Ishikawa (cell line): ENCODE results near the gene ANKFN1.

ENCODE experiments used
- CEBPB ChIP-seq: IDR thresholded peaks from 2 replicates; pipeline ENCODE4 v1.6.1; 2012
- CREB1 ChIP-seq: IDR thresholded peaks from 2 replicates; pipeline ENCODE4 v1.6.1; 2012; ENCODE audit warnings: low read depth
- EGR1 ChIP-seq: IDR thresholded peaks from 2 replicates; pipeline ENCODE4 v1.6.1; 2012
- EP300 ChIP-seq: IDR thresholded peaks from 2 replicates; pipeline ENCODE4 v1.6.1; 2012; ENCODE audit warnings: borderline replicate concordance
- FOXM1 ChIP-seq: IDR thresholded peaks from 2 replicates; pipeline ENCODE4 v1.6.1; 2012; ENCODE audit warnings: low read depth, borderline replicate concordance
- MAX ChIP-seq: IDR thresholded peaks from 2 replicates; pipeline ENCODE4 v1.6.1; 2012
- NFIC ChIP-seq: IDR thresholded peaks from 2 replicates; pipeline ENCODE4 v1.6.1; 2012
- RAD21 ChIP-seq: IDR thresholded peaks from 2 replicates; pipeline ENCODE4 v1.6.1; 2012; ENCODE audit warnings: low read depth
- REST ChIP-seq: IDR thresholded peaks from 2 replicates; pipeline ENCODE4 v1.6.1; 2012; ENCODE audit warnings: low read depth, mild to moderate bottlenecking
- TAF1 ChIP-seq: IDR thresholded peaks from 2 replicates; pipeline ENCODE4 v1.6.1; 2012; ENCODE audit warnings: low read depth, mild to moderate bottlenecking
- TCF12 ChIP-seq: IDR thresholded peaks from 2 replicates; pipeline ENCODE4 v1.6.1; 2012; ENCODE audit warnings: low read depth
- TEAD4 ChIP-seq: IDR thresholded peaks from 2 replicates; pipeline ENCODE4 v1.6.1; 2012
- YY1 ChIP-seq: IDR thresholded peaks from 2 replicates; pipeline ENCODE4 v1.6.1; 2012; ENCODE audit warnings: low read depth
- ZBTB7A ChIP-seq: IDR thresholded peaks from 2 replicates; pipeline ENCODE4 v1.6.1; 2012; ENCODE audit warnings: low read depth
- TF ChIP-seq, protein P1 (sequence below): IDR thresholded peaks from 2 replicates; pipeline ENCODE4 v1.6.1; 2012

Gene ANKFN1

DNA sequence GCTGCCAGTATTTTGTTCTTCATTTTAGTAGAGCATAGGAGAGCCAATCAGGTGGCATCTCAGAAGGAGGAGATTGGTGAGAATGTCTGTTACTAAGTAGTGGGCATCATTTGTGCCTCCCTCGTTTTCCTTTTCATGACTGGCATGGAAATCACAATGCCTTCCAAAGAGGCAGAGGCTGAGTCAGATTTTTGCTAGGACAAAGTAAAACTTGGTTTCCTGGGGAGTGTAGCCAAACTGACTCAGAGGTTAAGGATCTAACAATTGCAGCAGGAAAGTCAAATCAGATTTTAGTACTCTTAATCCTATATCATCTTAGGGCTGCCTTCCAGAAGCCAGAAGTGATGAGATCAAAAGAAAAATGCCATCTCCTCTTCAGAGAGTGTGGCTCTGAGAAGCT lies 138.7 kb downstream of the ANKFN1 start:
- TF ChIP-seq EP300 (no peak), CREB1 (no peak), TCF12 (no peak), MAX (no peak), EGR1 (no peak), TEAD4 (no peak), REST (no peak), RAD21 (no peak), CEBPB (no peak), NFIC (no peak), TAF1 (no peak), FOXM1 (no peak), YY1 (no peak)
- TF ChIP-seq, protein P1, sequence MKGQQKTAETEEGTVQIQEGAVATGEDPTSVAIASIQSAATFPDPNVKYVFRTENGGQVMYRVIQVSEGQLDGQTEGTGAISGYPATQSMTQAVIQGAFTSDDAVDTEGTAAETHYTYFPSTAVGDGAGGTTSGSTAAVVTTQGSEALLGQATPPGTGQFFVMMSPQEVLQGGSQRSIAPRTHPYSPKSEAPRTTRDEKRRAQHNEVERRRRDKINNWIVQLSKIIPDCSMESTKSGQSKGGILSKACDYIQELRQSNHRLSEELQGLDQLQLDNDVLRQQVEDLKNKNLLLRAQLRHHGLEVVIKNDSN, result no peak

DNA sequence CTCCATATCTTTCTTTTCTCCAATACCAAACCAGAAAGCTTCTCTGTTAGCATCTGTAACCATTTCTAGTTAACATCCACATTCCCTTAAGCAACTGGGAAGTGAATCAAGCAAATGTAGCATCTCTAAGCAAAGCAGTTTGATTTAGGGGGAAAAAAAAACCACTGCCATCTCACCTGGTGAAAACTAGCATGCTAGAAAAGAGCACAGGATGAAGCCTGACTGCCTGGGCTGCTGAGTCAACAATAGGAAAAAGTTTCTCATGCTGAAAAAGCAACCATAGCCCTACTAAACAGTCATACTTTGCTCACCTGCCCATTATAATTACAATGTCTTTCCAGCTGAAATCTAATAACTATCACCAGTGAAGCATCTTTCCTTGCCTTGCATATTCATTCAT lies 139.3 kb downstream of the ANKFN1 start:
- TF ChIP-seq, protein P1, result no peak
- TF ChIP-seq REST (no peak), EP300 (no peak), TAF1 (no peak), CEBPB (no peak), YY1 (no peak), TCF12 (no peak), TEAD4 (no peak), ZBTB7A (no peak), RAD21 (no peak), CREB1 (no peak), FOXM1 (no peak), NFIC (no peak), MAX (no peak), EGR1 (no peak)

DNA sequence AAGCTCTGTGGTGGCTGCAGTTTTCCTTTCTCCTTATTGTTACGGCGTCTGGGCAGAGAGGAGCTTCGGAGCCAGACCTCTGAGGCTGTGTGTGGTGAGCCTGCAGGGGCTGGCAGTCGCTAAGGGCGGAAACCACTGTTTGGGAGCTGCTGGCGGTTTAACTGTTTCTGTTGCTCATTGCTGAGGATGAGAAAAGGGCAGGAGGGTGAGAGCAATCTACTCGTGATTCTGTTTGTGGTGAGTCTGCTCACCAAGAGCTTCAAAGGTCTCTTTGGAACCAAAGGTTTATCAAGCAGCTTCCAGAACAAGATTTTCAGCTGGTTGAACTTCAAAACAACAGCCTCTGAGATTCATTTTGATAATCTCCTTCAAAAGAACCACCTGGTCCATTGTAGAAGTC lies 143.9 kb downstream of the ANKFN1 start:
- no peak for TF ChIP-seq CREB1
- TF ChIP-seq ZBTB7A, result no peak
- TF ChIP-seq, protein P1, result no peak
- TF ChIP-seq YY1, result no peak
- no peak for TF ChIP-seq NFIC
- TF ChIP-seq CEBPB, result no peak
- no peak for TF ChIP-seq EP300
- TF ChIP-seq FOXM1, result no peak
- no peak for TF ChIP-seq EGR1
- TF ChIP-seq TAF1, result no peak
- no peak for TF ChIP-seq REST
- TF ChIP-seq TEAD4, result no peak
- TF ChIP-seq TCF12, result no peak

DNA sequence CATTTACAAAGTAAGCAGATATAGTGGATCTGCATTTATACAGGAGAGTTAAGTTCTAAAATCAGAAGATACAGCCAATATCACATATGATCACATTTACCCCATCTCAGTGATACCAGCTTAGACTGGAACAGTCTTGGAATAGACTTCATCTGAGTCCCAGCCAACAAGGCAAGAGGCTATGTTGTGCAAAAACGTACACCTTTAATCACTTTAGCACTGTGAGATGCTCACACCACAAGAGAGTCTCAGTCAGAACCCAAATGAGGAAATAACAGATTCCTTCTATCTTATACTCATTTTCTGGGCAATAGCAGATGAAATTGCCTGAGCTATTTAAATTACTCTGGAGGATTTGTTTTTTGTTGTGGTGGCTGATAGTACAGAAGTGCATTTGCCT lies 145.6 kb downstream of the ANKFN1 start:
- TF ChIP-seq TAF1 (no peak), RAD21 (no peak), REST (no peak), TEAD4 (no peak), EP300 (no peak), YY1 (no peak), CREB1 (no peak), MAX (no peak), EGR1 (no peak), TCF12 (no peak), ZBTB7A (no peak), CEBPB (no peak), FOXM1 (no peak), NFIC (no peak)
- TF ChIP-seq, protein P1, result no peak
